ENCODE results near the gene AMHR2.

DNA sequence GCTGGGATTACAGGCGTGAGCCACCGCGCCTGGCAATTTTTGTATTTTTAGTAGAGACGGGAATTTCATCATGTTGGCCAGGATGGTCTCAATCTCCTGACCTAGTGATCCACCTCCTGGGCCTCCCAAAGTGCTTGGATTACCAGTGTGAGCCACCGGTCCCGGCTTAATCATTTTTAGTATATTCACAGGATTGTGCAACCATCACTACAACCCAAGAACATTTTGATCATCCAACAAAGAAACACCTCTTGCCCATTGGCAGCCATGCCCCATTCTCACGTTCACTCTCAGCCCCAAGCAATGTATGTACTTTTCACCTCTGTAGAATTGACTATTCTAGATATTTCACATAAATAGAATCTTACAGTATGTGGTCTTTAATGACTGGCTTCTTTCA is 23.8 kb upstream of the AMHR2 start:
- TF ChIP-seq, protein P1, sequence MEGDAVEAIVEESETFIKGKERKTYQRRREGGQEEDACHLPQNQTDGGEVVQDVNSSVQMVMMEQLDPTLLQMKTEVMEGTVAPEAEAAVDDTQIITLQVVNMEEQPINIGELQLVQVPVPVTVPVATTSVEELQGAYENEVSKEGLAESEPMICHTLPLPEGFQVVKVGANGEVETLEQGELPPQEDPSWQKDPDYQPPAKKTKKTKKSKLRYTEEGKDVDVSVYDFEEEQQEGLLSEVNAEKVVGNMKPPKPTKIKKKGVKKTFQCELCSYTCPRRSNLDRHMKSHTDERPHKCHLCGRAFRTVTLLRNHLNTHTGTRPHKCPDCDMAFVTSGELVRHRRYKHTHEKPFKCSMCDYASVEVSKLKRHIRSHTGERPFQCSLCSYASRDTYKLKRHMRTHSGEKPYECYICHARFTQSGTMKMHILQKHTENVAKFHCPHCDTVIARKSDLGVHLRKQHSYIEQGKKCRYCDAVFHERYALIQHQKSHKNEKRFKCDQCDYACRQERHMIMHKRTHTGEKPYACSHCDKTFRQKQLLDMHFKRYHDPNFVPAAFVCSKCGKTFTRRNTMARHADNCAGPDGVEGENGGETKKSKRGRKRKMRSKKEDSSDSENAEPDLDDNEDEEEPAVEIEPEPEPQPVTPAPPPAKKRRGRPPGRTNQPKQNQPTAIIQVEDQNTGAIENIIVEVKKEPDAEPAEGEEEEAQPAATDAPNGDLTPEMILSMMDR (IDR thresholded peaks at IDR 0.05; ENCODE audit: borderline replicate concordance, extremely low read depth, low read length, poor library complexity, severe bottlenecking) = no peak
- no peak for TF ChIP-seq EZH2 (IDR thresholded peaks at IDR 0.05; ENCODE audit: borderline replicate concordance, low read depth, low read length, severe bottlenecking)
